T-helper 1 cell treated with Interleukin-12 subunit alpha and Interleukin-12 subunit beta and Interleukin-4 antibody, amounts not matched to agents 30 ng/mL and 1 ng/mL, for 36 hours (primary cell): ENCODE measurements around the gene DAB2IP. TPM values are rescaled to one million over a fixed set of nuclear protein-coding genes. Genes with fewer than 3 reads are reported as not detected.

Source experiments
- intact Hi-C: fragments of 100-400 bp; cut with micrococcal nuclease; formaldehyde crosslinking; loops from one replicate; pipeline ENCODE4 v1.15.1; 2024
- total RNA-seq: library from RNA; stranded (reverse); gene quantifications from 2 replicates; pipeline ENCODE4 v1.2.3, GENCODE V29; 2022

DAB2IP gene
- total RNA-seq, 1 donor from 2014 or later: 0.32 TPM

GRCh38 chr9:121683652-121684051 lies 32.2 kb downstream of the DAB2IP start:
- intact Hi-C loops: loop anchor here (5.0 kb wide), 1 partner anchor 136 kb away; no protein-coding TSS in a partner anchor

GRCh38 chr9:121684381-121685145 lies 33.1 kb downstream of the DAB2IP start:
- intact Hi-C loops: loop anchor here (5.0 kb wide), 1 partner anchor 137 kb away; no protein-coding TSS in a partner anchor

DNA sequence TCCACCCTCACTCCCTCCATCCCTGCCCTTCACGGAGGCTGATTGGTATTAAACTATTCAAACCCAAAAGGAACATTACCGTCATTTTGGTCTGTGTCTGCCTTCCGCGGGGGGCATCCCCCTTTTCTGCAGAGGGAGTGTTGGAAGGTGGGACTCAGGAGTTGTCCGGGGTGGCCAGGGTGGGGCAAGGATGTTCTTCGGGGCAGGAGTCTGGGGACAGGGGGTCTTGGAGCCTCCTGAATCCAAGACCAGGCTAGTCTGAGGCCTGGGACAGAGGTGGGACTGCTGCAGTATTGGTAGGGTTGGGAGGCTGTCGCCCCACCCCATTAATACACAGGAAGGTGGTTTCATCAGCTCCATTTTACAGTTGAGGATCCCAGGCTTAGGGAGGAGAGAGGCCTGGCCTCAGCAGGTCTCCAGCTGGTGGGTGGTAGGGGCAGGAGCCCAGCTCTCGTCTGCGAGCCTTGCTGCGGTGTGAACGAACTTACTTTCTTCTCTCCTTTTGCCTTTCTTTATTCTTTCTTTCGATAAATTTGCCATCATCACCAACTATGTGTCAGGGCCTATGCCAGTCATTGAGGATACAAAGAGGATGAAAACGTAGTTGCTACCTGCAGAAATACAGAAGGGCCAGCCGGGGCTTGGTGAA lies 33.8 kb downstream of the DAB2IP start:
- intact Hi-C loops: no loop called here

- intact Hi-C loops: no loop called here
Measured at GRCh38 chr9:121685795-121686377, 34.5 kb downstream of the DAB2IP start.

DNA sequence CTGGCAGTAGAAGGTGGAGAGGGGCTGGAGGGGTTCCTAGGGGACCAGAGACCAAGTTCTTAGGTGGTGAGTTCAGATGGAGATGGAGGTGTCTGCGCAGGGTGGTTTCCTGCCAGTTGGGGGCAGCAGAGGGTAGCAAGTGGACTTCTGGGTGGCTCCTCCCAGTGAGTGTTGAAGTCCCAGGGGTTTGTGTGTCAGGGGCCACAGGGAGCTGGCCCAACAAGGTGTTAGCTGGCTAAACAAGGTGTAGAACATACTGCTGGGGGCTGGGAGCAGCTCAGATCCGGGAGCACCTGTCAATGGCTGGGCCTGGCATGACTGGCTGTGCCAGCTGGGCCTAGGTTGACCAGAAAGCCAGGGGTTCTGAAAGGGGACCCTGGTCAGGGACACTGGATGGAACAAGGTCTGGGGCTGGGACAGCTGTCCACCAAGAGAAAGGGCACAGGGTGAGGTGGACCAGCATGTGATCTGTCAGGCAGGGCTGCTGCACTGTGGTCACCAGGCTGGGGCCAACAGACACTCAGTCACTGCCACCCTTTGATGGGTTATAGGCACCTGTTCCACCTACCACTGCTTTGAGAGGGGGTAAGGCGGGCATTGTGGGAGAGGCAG lies 35.6 kb downstream of the DAB2IP start:
- intact Hi-C loops: loop anchor here (1.0 kb wide), 4 partner anchors 48 to 436 kb away; no protein-coding TSS in a partner anchor

DNA sequence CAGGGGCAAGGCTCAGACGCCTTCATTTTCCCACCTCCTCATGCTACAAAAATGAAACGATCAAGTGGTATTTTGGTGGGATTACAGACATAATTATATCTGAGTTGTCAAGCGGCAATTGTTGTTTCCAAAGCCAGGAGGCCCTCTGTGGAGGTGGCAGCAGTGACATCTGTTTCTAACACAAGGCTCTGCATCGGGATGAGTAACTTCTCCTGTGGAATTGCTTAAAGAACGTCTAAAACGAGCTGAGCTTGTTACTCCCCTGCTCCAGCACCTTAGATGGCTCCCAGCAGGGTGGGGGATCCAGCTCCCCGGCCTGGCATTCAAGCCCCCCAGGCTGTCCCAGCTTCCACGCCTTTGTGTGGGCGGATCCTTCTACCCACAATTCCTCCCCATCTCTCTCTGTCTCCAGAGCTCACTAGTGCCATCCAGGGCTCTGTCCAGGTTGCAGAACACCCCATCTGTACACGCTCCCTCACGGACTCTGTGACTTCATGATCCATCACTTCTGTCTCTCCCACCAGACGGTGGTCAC lies 36.8 kb downstream of the DAB2IP start:
- intact Hi-C loops: no loop called here

DNA sequence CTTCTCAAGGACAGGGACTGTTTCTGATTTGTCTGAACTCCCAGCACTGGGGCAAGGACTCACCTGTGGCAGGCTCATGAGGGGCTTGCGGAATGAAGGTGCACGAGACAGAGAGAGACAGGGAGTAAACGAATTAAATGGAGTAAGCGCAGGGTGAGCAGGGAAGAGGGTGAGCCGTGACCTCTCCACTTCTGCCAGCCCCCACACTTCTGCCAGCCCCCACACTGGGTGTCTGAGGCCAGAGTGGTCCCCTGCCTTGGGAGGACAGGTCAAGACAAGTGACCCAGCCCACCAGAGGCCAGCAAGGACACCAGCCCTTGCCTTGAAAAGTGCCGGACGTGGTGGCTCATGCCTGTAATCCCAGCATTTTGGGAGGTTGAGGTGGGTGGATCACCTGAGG lies 37.2 kb downstream of the DAB2IP start:
- intact Hi-C loops: no loop called here

- intact Hi-C loops: no loop called here
Measured at GRCh38 chr9:121689461-121690157, 38.2 kb downstream of the DAB2IP start.

GRCh38 chr9:121690316-121690715 lies 38.9 kb downstream of the DAB2IP start:
- intact Hi-C loops: no loop called here

- intact Hi-C loops: no loop called here
Measured at GRCh38 chr9:121690766-121691165, 39.3 kb downstream of the DAB2IP start.

DNA sequence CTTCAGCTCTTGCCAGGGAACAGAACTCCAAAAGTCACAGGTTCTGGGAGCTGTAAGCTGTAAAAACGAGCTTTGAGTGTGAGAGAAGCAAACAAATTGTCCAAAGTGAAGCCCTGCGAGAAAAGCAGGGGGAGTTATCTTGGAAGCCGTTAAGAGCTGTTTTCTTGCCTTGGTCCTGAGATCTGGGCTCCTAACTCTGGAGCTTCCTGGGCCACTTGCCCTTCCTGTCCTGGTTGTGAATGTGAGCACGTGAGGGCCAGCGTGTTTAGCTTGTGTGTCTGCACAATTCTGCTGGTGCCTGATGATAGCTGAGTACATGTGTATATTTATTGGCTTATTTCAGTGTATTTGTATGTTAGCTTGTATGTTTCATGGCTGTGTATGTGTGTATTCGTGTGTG lies 40.5 kb downstream of the DAB2IP start:
- intact Hi-C loops: no loop called here

DNA sequence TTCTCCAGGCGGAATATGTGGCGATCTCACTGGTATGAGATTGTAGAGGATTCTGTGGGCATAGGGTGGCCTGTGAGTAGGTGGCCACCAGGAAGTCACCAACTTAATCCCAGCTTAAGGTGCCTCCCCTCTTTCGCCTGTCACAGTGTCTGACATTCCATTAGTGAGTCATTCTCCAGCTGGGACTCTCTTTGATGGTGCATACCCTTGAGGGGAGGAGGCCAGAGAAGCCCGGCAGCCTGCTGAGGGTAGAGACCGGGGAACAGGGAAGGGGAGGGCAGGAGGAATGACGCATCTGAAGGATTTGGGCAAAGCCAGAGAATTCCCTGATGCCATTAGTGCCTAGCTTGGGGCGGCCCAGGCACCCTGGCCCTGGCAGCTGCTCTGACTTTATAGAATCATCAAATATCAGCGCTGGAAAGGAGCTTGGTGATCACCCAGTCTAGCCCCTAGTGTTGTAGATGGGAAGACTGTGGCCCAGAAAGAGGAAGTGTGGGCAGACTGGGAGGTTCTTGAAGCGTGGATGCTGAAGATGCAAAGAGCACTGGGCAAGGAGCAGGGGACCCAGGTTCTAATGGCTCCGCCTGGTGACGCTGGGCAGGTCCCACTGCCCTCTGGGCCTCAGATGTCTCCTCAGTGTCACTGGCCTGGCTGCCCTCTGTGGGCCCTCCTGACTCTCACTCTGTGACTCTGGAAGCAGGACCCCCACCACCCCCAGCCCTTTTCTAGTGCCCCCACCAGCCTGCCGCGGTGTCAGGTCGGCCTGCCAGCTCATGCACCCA lies 41.4 kb downstream of the DAB2IP start:
- intact Hi-C loops: no loop called here

DNA sequence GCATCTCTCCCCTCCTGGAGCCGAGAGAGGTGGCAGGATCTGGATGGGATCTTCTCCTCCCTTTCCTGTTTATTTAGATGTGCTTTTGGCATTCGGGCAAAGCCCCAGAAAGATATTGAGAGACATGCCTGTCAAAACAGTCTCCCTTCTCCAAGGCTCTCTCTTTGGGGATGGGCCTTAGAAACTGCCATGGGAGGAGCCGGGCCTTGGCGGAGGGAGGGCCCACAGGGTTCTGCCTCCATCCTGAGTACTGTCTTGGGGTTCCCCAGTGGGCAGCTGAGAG lies 41.9 kb downstream of the DAB2IP start:
- intact Hi-C loops: no loop called here

GRCh38 chr9:121694001-121694400 lies 42.6 kb downstream of the DAB2IP start:
- intact Hi-C loops: no loop called here

DNA sequence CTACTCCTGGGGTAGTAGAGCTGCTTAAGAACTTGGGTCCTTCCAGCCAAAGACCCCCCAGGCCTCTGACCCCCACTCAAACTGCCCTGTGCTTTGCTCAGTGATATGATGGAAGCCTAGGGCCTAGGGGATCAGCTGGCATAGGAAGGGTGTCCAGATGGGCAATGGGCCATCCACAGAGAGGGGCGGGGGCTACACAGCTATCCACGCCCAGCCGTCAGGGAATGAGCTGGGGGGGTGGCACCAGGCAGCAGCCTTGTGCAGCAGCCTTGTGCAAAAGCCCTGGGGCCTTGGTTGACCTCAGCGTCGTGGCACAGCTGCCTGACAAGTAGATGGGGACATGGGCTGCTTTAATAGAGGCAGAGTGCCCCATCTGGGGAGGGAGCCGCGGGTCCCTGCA lies 43.2 kb downstream of the DAB2IP start:
- intact Hi-C loops: no loop called here

DNA sequence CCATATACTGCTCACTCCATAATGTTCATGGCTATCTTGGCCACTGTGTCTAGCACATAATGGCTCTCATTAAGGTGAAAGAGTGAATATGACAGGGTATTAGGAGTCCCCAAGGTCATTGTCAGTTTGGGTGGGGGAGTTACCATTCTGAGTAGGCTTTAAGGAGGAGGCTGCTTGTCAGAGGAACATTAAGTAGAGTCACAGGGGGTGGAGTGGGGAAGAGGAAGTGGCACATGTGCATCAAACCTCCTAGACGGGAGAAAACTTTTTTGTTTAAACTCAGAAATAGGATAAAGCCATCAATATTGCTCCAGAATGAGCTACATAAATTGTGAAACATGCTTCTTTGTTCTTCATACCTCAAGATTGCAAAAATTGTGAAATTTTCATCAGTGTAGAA lies 45.5 kb downstream of the DAB2IP start:
- intact Hi-C loops: no loop called here

- intact Hi-C loops: no loop called here
Measured at GRCh38 chr9:121698627-121699570, 47.5 kb downstream of the DAB2IP start.

DNA sequence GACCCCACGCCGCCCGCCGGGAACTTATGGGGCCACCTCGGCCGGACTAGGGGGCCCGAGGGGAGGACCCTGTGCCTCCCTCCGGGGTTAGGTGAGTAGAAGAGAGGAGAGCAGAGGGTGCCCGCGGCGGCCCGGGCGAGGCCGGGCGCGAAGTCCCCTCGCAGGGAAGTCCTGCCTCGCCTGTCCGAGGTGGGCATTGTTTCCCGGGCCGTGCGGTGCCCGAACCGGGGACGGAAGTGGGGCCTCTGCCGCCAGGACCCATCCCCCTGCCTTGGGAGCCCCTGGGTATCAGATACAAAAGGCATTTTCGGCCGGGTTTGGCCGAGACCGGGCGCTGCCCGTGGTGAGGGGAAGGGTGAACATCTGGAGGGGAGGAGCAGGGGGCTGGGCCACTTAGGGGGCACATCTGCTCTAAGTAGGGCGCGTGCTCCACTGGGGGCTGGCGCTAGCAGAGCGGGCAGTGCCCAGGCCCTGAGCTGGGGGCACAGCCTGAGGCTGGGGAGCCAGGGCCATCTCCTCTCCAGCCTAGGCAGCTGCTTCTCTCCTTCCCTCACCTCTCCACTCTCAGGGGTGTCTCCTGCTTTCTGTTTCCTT lies 48.2 kb downstream of the DAB2IP start:
- intact Hi-C loops: no loop called here
